Endothelial cell of umbilical vein (primary cell): ENCODE data around the gene POU3F1. TPM values are rescaled to one million over a fixed set of nuclear protein-coding genes. Genes with fewer than 3 reads are reported as not detected.

ENCODE experiments used
- BruUV-seq: library from RNA; stranded (reverse); fragments of 400-500 nt; replicated peaks from 2 replicates; lab custom pipeline; 2021; lab: Mats Ljungman, UMichigan
- CTCF ChIA-PET: fragments of 300-600, 350-600 bp; sonication (Branson Sonifier 250); formaldehyde crosslinking; loops from one replicate; lab custom pipeline; 2021; ENCODE audit warnings: antibody characterized with exemption, inconsistent platforms; lab: Charles Lee
- POLR2A ChIA-PET: fragments of 300-600, 350-600 bp; sonication (Branson Sonifier 250); formaldehyde crosslinking; loops from one replicate; lab custom pipeline; 2021; ENCODE audit warnings: antibody characterized with exemption, inconsistent platforms; lab: Charles Lee
- DNase-seq: peaks from one replicate; pipeline ENCODE4 v3.0.0-alpha.2; 2011; ENCODE audit warnings: low read depth, low spot score
- FAIRE-seq: peaks from 2 replicates; lab custom pipeline; 2011; peaks lifted over from hg19 to GRCh38; lab: Jason Lieb, UNC
- H2AFZ ChIP-seq: 2 replicates; pipeline ENCODE4 v1.6.0; 2012; ENCODE audit warnings: low read depth, low read length, control low read depth, inconsistent platforms
- H3K27ac ChIP-seq: 2 replicates; pipeline ENCODE4 v1.5.1; 2011; ENCODE audit warnings: low read depth, mild to moderate bottlenecking, control low read depth, low read length, moderate library complexity; ENCODE audit not compliant: insufficient read depth
- H3K27me3 ChIP-seq, 2 experiments: 2 replicates each; pipeline versions ENCODE4 v1.6.0 to v1.6.1; 2011; ENCODE audit warnings: low read length in 2 of 2, mixed read lengths in 1 of 2; ENCODE audit not compliant: control insufficient read depth in 2 of 2, insufficient read depth in 2 of 2
- H3K36me3 ChIP-seq, 2 experiments: 2 replicates in 1 of 2; 3 replicates in 1 of 2; pipeline ENCODE4 v1.5.1; 2011; ENCODE audit warnings: low read length in 2 of 2, mild to moderate bottlenecking in 1 of 2, moderate library complexity in 1 of 2; ENCODE audit not compliant: control insufficient read depth in 2 of 2, insufficient read depth in 2 of 2; ENCODE audit errors: extremely low read depth in 1 of 2
- H3K4me1 ChIP-seq: 3 replicates; pipeline ENCODE4 v1.5.1; 2011; ENCODE audit warnings: mild to moderate bottlenecking, low read length; ENCODE audit not compliant: control insufficient read depth, insufficient read depth; ENCODE audit errors: extremely low read depth
- H3K4me2 ChIP-seq: 2 replicates; pipeline ENCODE4 v1.6.1; 2011; ENCODE audit warnings: low read length, control low read depth, mixed read lengths; ENCODE audit not compliant: insufficient read depth
- H3K4me3 ChIP-seq, 3 experiments: fragments of 200-600 bp in 1 of 3; sonication (generic), shearing (Covaris generic) in 1 of 3; replicated peaks in 1 of 3; 2 replicates each; pipeline ENCODE4 v1.5.1; 2011 to 2016; ENCODE audit warnings: control low read depth in 3 of 3, low read length in 3 of 3, mild to moderate bottlenecking in 2 of 3, inconsistent platforms in 1 of 3, low read depth in 1 of 3, moderate library complexity in 1 of 3; ENCODE audit not compliant: insufficient read depth in 1 of 3
- H3K79me2 ChIP-seq: 2 replicates; pipeline ENCODE4 v1.6.0; 2012; ENCODE audit warnings: low read length, inconsistent platforms; ENCODE audit not compliant: control insufficient read depth, insufficient read depth
- H3K9ac ChIP-seq: replicated peaks from 2 replicates; pipeline ENCODE3; 2011; ENCODE audit warnings: low read length, control low read depth; ENCODE audit not compliant: insufficient read depth; ENCODE audit errors: extremely low read depth
- H3K9me1 ChIP-seq: replicated peaks from 3 replicates; pipeline ENCODE4 v1.6.0; 2011; ENCODE audit warnings: mild to moderate bottlenecking, low read length; ENCODE audit not compliant: control insufficient read depth, insufficient read depth; ENCODE audit errors: extremely low read depth
- H3K9me3 ChIP-seq: replicated peaks from 2 replicates; pipeline ENCODE4 v1.5.1; 2012; ENCODE audit warnings: low read length, inconsistent platforms; ENCODE audit not compliant: control insufficient read depth, insufficient read depth
- H4K20me1 ChIP-seq: replicated peaks from 2 replicates; pipeline ENCODE3; 2011; ENCODE audit warnings: mild to moderate bottlenecking, low read length; ENCODE audit not compliant: control insufficient read depth, insufficient read depth; ENCODE audit errors: extremely low read depth
- CTCF ChIP-seq, 2 donors: IDR thresholded peaks; 1 replicate in 1 of 2; 2 replicates in 1 of 2; pipeline ENCODE4 v1.5.1; 2011; ENCODE audit warnings: low read length in 2 of 2, mild to moderate bottlenecking in 2 of 2, moderate library complexity in 2 of 2, control low read depth in 1 of 2, inconsistent platforms in 1 of 2, low read depth in 1 of 2; ENCODE audit not compliant: insufficient read depth in 1 of 2; ENCODE audit errors: extremely low read depth in 1 of 2
- EZH2 ChIP-seq: IDR thresholded peaks from 2 replicates; pipeline ENCODE4 v1.6.1; 2012; ENCODE audit warnings: borderline replicate concordance, low read depth, mild to moderate bottlenecking, moderate library complexity, low read length, inconsistent platforms; ENCODE audit not compliant: severe bottlenecking
- FOS ChIP-seq: IDR thresholded peaks from 2 replicates; pipeline ENCODE4 v1.6.1; 2011; ENCODE audit warnings: mild to moderate bottlenecking, low read length, moderate library complexity, borderline replicate concordance; ENCODE audit not compliant: insufficient read depth
- GATA2 ChIP-seq: IDR thresholded peaks from 2 replicates; pipeline ENCODE4 v1.7.0; 2011; ENCODE audit warnings: low read depth, mild to moderate bottlenecking, moderate library complexity, mixed read lengths, low read length; ENCODE audit not compliant: insufficient read length, insufficient read depth
- JUN ChIP-seq: IDR thresholded peaks from 2 replicates; pipeline ENCODE4 v1.6.1; 2011; ENCODE audit warnings: borderline replicate concordance, low read depth; ENCODE audit not compliant: insufficient read length, insufficient read depth
- MAX ChIP-seq: IDR thresholded peaks from 2 replicates; pipeline ENCODE4 v1.6.1; 2011; ENCODE audit not compliant: insufficient read depth, insufficient read length
- MYC ChIP-seq: IDR thresholded peaks from one replicate; pipeline ENCODE4 v1.6.1; 2011; ENCODE audit warnings: mild to moderate bottlenecking, low read depth, low read length
- POLR2AphosphoS5 ChIP-seq: IDR thresholded peaks from 2 replicates; pipeline ENCODE4 v1.6.1; 2012; ENCODE audit warnings: low read depth, mild to moderate bottlenecking, control low read depth, low read length, moderate library complexity; ENCODE audit not compliant: insufficient read depth
- dilution Hi-C: fragments of 300-500 bp; cut with MboI; formaldehyde crosslinking; loops from one replicate; pipeline ENCODE4 v1.15.0; 2019; ENCODE audit warnings: low sequenced_read_pairs; ENCODE audit not compliant: extremely low pct_ligation_motif_present
- intact Hi-C: fragments of 100-400 bp; cut with micrococcal nuclease; formaldehyde crosslinking; loops from one replicate; pipeline ENCODE4 v1.10.0; 2022
- polyA plus RNA-seq, 4 experiments: library from polyadenylated mRNA; depleted of rRNA in 3 of 4; stranded (reverse) in 3 of 4; unstranded in 1 of 4; fragments of >200 nt; gene quantifications; 2 replicates each; pipeline versions ENCODE4 v1.2.1 to v1.2.3, GENCODE V29; 2011 to 2012; ENCODE audit warnings: missing spikeins in 1 of 4
- total RNA-seq: library from RNA; stranded (reverse); gene quantifications from 2 replicates; pipeline ENCODE4 v1.2.3, GENCODE V29; 2021

Gene POU3F1
- total and polyA plus RNA-seq, 2 donors (not counting 3 experiments of a cell fraction or from before 2014, with no cell fraction given) = not detected

GRCh38 chr1:38093569-38094520 is 47.3 kb upstream of the POU3F1 start:
- dilution Hi-C loops = no loop called here
- H3K4me2 ChIP-seq = no peak overlapping the region
- no peaks in the 10 kb centered on the region for H3K9me3 ChIP-seq
- H3K79me2 ChIP-seq = no peaks in the 10 kb centered on the region
- H2AFZ ChIP-seq = no peak overlapping the region
- intact Hi-C loops = no loop called here
- no peak overlapping the region for H3K4me3 ChIP-seq
- H3K36me3 ChIP-seq = no peaks in the 10 kb centered on the region
- H4K20me1 ChIP-seq = no peaks in the 10 kb centered on the region
- no peak overlapping the region for H3K9ac ChIP-seq
- H3K4me1 ChIP-seq = no peaks in the 10 kb centered on the region
- CTCF ChIA-PET = no interaction called here
- H3K9me1 ChIP-seq = no peaks in the 10 kb centered on the region
- no peak for FAIRE-seq
- no peak for TF ChIP-seq JUN
- no peak for TF ChIP-seq MAX
- no peak for TF ChIP-seq POLR2AphosphoS5
- no peak for TF ChIP-seq EZH2
- no peak for TF ChIP-seq CTCF (IDR thresholded peaks at IDR 0.05; ENCODE audit: extremely low read depth in 1 of 2, insufficient read depth in 1 of 2, low read depth in 1 of 2, low read length in 2 of 2)
- TF ChIP-seq FOS = no peak
- no peak for TF ChIP-seq GATA2
- TF ChIP-seq MYC = no peak
- no peaks in the 10 kb centered on the region for H3K27me3 ChIP-seq
- no peak overlapping the region for H3K27ac ChIP-seq
- POLR2A ChIA-PET = no interaction called here
- BruUV-seq = no TSS peak
- no peak for DNase-seq
